Smooth muscle cell (in vitro differentiated cells): ENCODE results near the gene LDB2. TPM values are rescaled to one million over a fixed set of nuclear protein-coding genes. Genes with fewer than 3 reads are reported as not detected.
A peak's percentile ranks its signal among the peaks of the same experiment; 100 is the strongest.

Experiments
- DNase-seq: peaks from one replicate; lab custom pipeline; 2025; ENCODE audit not compliant: unreplicated experiment; lab: John Stamatoyannopoulos, UW
- H2AFZ ChIP-seq: fragments of 200-600 bp; sonication (generic); 2 replicates; pipeline ENCODE4 v1.6.0; 2016; ENCODE audit warnings: antibody characterized with exemption, low read depth, mild to moderate bottlenecking
- H3F3A ChIP-seq: fragments of 200-600 bp; sonication (generic); 2 replicates; pipeline ENCODE4 v1.6.0; 2017; ENCODE audit warnings: antibody characterized with exemption, low read depth
- H3K27ac ChIP-seq: fragments of 200-600 bp; sonication (generic); 2 replicates; pipeline ENCODE4 v1.5.1; 2016; ENCODE audit warnings: low read depth, mild to moderate bottlenecking
- H3K27me3 ChIP-seq: fragments of 200-600 bp; sonication (generic); 2 replicates; pipeline ENCODE4 v1.6.1; 2016; ENCODE audit warnings: low read depth, mild to moderate bottlenecking
- H3K36me3 ChIP-seq: fragments of 200-600 bp; sonication (generic); 2 replicates; pipeline ENCODE4 v1.5.1; 2016; ENCODE audit warnings: low read depth
- H3K4me1 ChIP-seq: fragments of 200-600 bp; sonication (generic); 2 replicates; pipeline ENCODE4 v1.5.1; 2016; ENCODE audit warnings: low read depth
- H3K4me2 ChIP-seq: fragments of 200-600 bp; sonication (generic); 2 replicates; pipeline ENCODE4 v1.6.0; 2016; ENCODE audit warnings: mild to moderate bottlenecking
- H3K4me3 ChIP-seq: fragments of 200-600 bp; sonication (generic); 2 replicates; pipeline ENCODE4 v1.5.1; 2016; ENCODE audit warnings: mild to moderate bottlenecking
- H3K79me2 ChIP-seq: fragments of 200-600 bp; sonication (generic); 2 replicates; pipeline ENCODE4 v1.6.0; 2016; ENCODE audit warnings: low read depth, mild to moderate bottlenecking
- H3K9ac ChIP-seq: fragments of 200-600 bp; sonication (generic); 2 replicates; pipeline ENCODE4 v1.6.0; 2016; ENCODE audit warnings: low read depth
- H3K9me3 ChIP-seq: fragments of 200-600 bp; sonication (generic); replicated peaks from 2 replicates; pipeline ENCODE4 v1.5.1; 2016; ENCODE audit warnings: low read depth
- H4K20me1 ChIP-seq: fragments of 200-600 bp; sonication (generic); 2 replicates; pipeline ENCODE4 v1.6.0; 2016; ENCODE audit warnings: low read depth
- WGBS: methylation state at CpG from one replicate; pipeline ENCODE4 v1.1.7; 2016; ENCODE audit warnings: low lambda C conversion rate; 5-methylcytosine and 5-hydroxymethylcytosine counted together
- polyA plus RNA-seq: library from polyadenylated mRNA; unstranded; fragments of >200 nt; fragmentation: Nextera tagmentation; extraction: Ambion mirVana; gene quantifications from 2 replicates; pipeline ENCODE4 v1.2.1, GENCODE V29; 2016
- total RNA-seq: library from RNA; depleted of rRNA; stranded (reverse); fragments of >200 nt; gene quantifications from 2 replicates; pipeline ENCODE4 v1.2.3, GENCODE V29; 2014
- TF ChIP-seq, protein P1 (sequence below): fragments of 200-600 bp; sonication (generic); IDR thresholded peaks from 2 replicates; pipeline ENCODE4 v1.5.1; 2017; ENCODE audit warnings: borderline replicate concordance, mild to moderate bottlenecking, antibody characterized with exemption; ENCODE audit not compliant: insufficient read depth, poor library complexity, severe bottlenecking

LDB2 gene
- total and polyA plus RNA-seq, 2 experiments from 2014 or later, result 30.6 to 61.5 TPM

DNA sequence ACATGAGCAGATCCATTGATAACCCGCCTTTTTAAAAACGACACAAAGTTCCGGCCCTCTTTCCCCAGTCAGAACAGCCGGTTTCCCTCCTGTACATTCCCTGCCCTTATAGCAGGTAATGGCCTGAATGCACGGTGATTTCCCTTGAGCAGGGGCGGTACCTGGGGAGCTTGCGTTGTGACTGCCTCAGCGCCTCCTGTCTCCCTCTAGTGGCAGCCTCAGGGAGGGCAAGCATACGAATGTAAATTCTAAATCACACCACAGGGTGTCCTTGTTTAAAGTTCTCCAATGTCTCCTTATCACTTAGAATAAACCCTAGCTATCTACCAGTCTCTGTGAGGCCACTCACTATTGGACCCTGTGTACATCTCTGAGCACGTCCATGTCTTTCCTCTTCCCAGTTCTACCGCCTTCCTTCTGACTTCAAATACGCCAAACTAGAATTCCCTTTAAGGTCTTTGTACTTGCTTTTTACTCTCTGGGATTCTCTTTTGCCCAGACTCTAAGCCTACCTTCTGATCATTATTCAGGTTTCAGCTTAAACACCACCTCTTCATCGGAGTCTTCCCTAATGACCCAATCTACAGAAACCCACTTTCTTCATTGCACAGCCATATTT lies 18.4 kb upstream of the LDB2 start:
- Histone ChIP-seq H3K27me3 (no peaks in the 10 kb centered on the region), H3K9me3 (no peaks in the 10 kb centered on the region), H3K4me3 (no peak overlapping the region), H3K4me2 (no peak overlapping the region), H3K79me2 (no peaks in the 10 kb centered on the region), H3K4me1 (no peaks in the 10 kb centered on the region), H4K20me1 (no peaks in the 10 kb centered on the region), H2AFZ (peak overlapping the region; percentile 69), H3K36me3 (no peaks in the 10 kb centered on the region), H3K9ac (no peak overlapping the region), H3F3A (no peaks in the 10 kb centered on the region), H3K27ac (no peak overlapping the region)
- 46% methylated on average over 13 of the region's 13 CpGs for WGBS
- TF ChIP-seq, protein P1, sequence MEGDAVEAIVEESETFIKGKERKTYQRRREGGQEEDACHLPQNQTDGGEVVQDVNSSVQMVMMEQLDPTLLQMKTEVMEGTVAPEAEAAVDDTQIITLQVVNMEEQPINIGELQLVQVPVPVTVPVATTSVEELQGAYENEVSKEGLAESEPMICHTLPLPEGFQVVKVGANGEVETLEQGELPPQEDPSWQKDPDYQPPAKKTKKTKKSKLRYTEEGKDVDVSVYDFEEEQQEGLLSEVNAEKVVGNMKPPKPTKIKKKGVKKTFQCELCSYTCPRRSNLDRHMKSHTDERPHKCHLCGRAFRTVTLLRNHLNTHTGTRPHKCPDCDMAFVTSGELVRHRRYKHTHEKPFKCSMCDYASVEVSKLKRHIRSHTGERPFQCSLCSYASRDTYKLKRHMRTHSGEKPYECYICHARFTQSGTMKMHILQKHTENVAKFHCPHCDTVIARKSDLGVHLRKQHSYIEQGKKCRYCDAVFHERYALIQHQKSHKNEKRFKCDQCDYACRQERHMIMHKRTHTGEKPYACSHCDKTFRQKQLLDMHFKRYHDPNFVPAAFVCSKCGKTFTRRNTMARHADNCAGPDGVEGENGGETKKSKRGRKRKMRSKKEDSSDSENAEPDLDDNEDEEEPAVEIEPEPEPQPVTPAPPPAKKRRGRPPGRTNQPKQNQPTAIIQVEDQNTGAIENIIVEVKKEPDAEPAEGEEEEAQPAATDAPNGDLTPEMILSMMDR, result peak; percentile 71
- no peak for DNase-seq

DNA sequence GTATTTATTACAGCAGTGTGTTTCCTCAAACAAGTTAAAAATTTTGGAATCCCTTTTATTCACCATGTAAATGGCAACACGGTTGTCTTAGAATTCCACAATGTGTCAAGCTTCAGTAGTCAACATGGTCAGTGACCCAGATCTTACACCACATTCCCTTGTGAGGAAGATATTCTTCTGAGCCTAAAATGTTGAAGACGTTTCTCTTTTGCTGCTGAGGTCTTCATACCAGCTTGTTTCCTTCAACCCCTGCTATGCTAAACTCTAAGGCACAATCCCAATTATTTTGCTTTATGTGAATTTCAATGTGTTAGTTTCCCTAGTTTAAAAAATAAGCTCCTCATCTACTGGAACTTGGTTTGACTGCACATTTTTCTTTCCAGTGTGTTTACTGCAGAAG lies 17.6 kb upstream of the LDB2 start:
- no peaks in the 10 kb centered on the region for H3K36me3 ChIP-seq
- H3K27ac ChIP-seq, result no peak overlapping the region
- no peaks in the 10 kb centered on the region for H3K27me3 ChIP-seq
- TF ChIP-seq, protein P1, result no peak
- no peak overlapping the region for H3K9ac ChIP-seq
- H3K79me2 ChIP-seq, result no peaks in the 10 kb centered on the region
- no peaks in the 10 kb centered on the region for H3K4me1 ChIP-seq
- no peaks in the 10 kb centered on the region for H4K20me1 ChIP-seq
- DNase-seq, result no peak
- no peaks in the 10 kb centered on the region for H3K9me3 ChIP-seq
- 82% methylated on average over 2 of the region's 2 CpGs for WGBS
- no peak overlapping the region for H3K4me3 ChIP-seq
- no peak overlapping the region for H2AFZ ChIP-seq
- H3K4me2 ChIP-seq, result no peak overlapping the region
- no peaks in the 10 kb centered on the region for H3F3A ChIP-seq

DNA sequence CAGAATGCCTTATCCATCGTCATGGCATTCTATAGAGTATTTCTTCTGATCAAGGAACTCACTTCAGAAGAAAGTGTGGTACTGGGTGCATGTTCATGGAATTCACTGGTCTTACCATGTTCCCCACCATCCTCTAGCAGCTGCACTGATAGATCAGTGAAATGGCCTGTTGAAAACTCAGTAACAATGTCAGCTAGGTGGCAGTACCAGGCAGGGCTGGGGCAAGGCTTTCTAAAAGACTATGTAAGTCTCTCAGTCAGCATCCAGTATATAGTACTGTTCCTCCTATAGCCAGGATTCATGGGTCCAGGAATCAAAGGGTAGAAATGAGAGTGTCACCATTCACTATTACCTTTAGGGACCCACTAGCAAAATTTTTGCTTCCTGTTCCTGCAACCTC lies 15.8 kb upstream of the LDB2 start:
- H4K20me1 ChIP-seq, result no peaks in the 10 kb centered on the region
- H3K27me3 ChIP-seq, result peaks cover 4% of the 10 kb centered on the region
- H3K79me2 ChIP-seq, result no peaks in the 10 kb centered on the region
- no peak overlapping the region for H3K4me3 ChIP-seq
- H3K4me2 ChIP-seq, result no peak overlapping the region
- H2AFZ ChIP-seq, result no peak overlapping the region
- no peak overlapping the region for H3K9ac ChIP-seq
- no peaks in the 10 kb centered on the region for H3K4me1 ChIP-seq
- no peak for DNase-seq
- no peaks in the 10 kb centered on the region for H3K9me3 ChIP-seq
- WGBS, result 92% methylated on average over 1 of the region's 1 CpG
- no peaks in the 10 kb centered on the region for H3K36me3 ChIP-seq
- H3F3A ChIP-seq, result no peaks in the 10 kb centered on the region
- TF ChIP-seq, protein P1, result peak; percentile 28
- H3K27ac ChIP-seq, result no peak overlapping the region

DNA sequence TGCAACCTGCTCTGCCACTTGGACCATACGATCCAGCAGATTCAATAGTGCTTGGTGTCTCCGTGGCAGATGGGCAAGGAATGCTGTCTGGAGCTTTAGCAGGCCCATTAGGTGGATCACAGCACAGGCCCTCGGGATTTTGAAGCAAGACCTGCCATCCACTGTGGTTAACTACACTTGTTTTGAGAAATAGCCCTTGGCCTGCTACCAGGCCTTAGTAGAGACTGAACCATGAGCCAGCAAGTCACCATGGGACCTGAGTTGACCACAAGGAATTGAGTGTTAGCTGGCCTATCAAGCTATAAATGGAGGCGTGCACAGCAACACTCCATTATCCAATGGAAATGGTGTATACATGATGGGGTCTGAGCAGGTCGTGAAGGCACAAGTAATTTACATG lies 14.5 kb upstream of the LDB2 start:
- 91% methylated on average over 5 of the region's 5 CpGs for WGBS
- no peaks in the 10 kb centered on the region for H3K9me3 ChIP-seq
- TF ChIP-seq, protein P1, result no peak

More for the DNA sequence above, 14.5 kb upstream of the LDB2 start:
- Histone ChIP-seq H3K4me2 (no peak overlapping the region), H3K4me3 (no peak overlapping the region), H4K20me1 (no peaks in the 10 kb centered on the region), H2AFZ (no peak overlapping the region), H3K27me3 (peaks cover 4% of the 10 kb centered on the region), H3K36me3 (no peaks in the 10 kb centered on the region), H3K9ac (no peak overlapping the region), H3K27ac (no peak overlapping the region), H3K4me1 (no peaks in the 10 kb centered on the region), H3K79me2 (no peaks in the 10 kb centered on the region), H3F3A (no peaks in the 10 kb centered on the region)
- no peak for DNase-seq
